Measurements from ENCODE around the gene LYST. TPM values are rescaled to one million over a fixed set of nuclear protein-coding genes. Genes with fewer than 3 reads are reported as not detected.

LYST gene
- total and polyA plus RNA-seq, 7 donors = 6.6 to 53.2 (median 21.9) TPM

DNA sequence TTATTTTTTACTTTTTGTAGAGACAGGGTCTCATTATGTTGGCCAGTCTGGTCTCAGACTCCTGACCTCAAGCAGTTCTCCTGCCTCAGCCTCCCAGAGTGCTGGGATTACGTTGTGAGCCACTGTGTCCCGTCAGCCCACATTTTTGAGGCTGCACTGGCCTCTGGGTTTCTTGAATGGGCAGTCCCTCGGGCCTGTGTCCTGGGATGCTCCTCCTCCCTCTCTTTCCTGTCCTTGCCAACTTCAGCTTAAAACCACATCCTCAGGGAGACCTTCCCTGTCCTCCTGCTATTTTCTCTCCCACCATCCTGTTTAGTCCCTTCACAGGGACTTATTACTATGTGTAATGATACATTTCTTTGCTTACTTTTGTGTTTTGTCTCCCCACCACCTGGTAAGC is 31.4 kb upstream of the LYST start:
- Histone ChIP-seq H3K27me3 (no peaks in the 10 kb centered on the region), H3K9me3 (no peaks in the 10 kb centered on the region), H3K4me1 (peaks cover 0 to 3% (median 0%) of the 10 kb centered on the region in 4 donors), H3K36me3 (no peaks in the 10 kb centered on the region), H3K4me3 (no peak overlapping the region), H3K27ac (no peak overlapping the region)
- TF ChIP-seq POLR2AphosphoS5 (IDR thresholded peaks at IDR 0.05) = no peak
- no peak for TF ChIP-seq POLR2A (IDR thresholded peaks at IDR 0.05)
- no peak for TF ChIP-seq CTCF (IDR thresholded peaks at IDR 0.05)
- TF ChIP-seq EP300 (IDR thresholded peaks at IDR 0.05) = no peak
- no peak for DNase-seq
- intact Hi-C loops (cut with DNase I) = no loop called here
- WGBS, 2 donors = 84 to 87% methylated on average over 3 of the region's 3 CpGs

- no peaks in the 10 kb centered on the region for H3K36me3 ChIP-seq
- no peak for TF ChIP-seq POLR2A (IDR thresholded peaks at IDR 0.05)
- TF ChIP-seq CTCF (IDR thresholded peaks at IDR 0.05) = no peak
- TF ChIP-seq EP300 (IDR thresholded peaks at IDR 0.05) = no peak
- H3K27ac ChIP-seq = no peak overlapping the region
- WGBS, 2 donors = 26 to 83% methylated on average over 2 of the region's 2 CpGs
- H3K4me1 ChIP-seq = no peaks in the 10 kb centered on the region
- no peak overlapping the region for H3K4me3 ChIP-seq
- no peak for DNase-seq
- H3K27me3 ChIP-seq = no peaks in the 10 kb centered on the region
- intact Hi-C loops (cut with DNase I) = no loop called here
- no peaks in the 10 kb centered on the region for H3K9me3 ChIP-seq
These were observed 27.1 kb upstream of the LYST start for GRCh38 chr1:235893840-235894239.

DNA sequence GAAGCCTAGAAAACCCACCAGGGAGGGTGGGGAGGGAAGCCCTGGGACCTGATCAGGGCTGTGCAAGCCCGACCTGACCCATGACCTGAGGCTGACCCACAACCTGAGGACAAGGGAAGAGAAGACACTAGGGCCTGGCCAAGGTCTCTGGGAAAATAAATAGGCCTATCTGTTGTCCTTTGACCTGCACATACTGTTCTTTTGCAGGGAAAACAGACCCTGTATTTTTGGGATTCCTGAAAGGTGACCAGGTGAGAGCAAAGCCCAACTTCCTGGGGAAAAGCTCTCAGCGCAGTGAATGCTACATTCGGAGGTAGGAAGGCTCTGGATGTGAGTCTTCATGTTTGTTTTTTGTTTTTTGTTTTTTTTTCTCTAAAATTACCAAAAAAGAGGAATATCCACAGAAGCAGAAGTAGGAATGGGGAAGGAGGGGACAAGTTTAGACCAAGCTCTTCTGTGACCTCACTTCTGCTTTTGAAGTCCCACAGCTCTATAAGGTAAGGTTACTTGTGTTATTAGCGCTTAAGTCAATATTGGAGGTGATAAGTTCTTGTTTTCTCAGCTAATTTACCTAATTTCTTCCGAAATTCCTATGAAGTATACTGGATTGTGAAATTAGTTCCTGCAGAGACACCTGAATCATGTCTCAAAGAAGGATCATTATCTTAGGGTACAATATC is 26.2 kb upstream of the LYST start:
- H3K27ac ChIP-seq = no peak overlapping the region
- no peaks in the 10 kb centered on the region for H3K9me3 ChIP-seq

GRCh38 chr1:235892202-235892601 is 25.5 kb upstream of the LYST start:
- intact Hi-C loops (cut with DNase I) = no loop called here
- H3K27ac ChIP-seq = no peak overlapping the region
- TF ChIP-seq EP300 (IDR thresholded peaks at IDR 0.05) = no peak
- TF ChIP-seq POLR2AphosphoS5 (IDR thresholded peaks at IDR 0.05) = no peak
- TF ChIP-seq CTCF (IDR thresholded peaks at IDR 0.05) = no peak

More for the DNA sequence above, 26.2 kb upstream of the LYST start:
- intact Hi-C loops (cut with DNase I) = no loop called here
- Histone ChIP-seq H3K4me3 (no peak overlapping the region), H3K27me3 (no peaks in the 10 kb centered on the region), H3K36me3 (no peaks in the 10 kb centered on the region), H3K4me1 (no peaks in the 10 kb centered on the region)
- DNase-seq = no peak
- WGBS, 2 donors = 72 to 86% methylated on average over 5 of the region's 5 CpGs
- TF ChIP-seq POLR2AphosphoS5 (IDR thresholded peaks at IDR 0.05) (no peak), POLR2A (IDR thresholded peaks at IDR 0.05) (no peak), EP300 (IDR thresholded peaks at IDR 0.05) (no peak), CTCF (IDR thresholded peaks at IDR 0.05) (no peak)

GRCh38 chr1:235888119-235888643 is 21.5 kb upstream of the LYST start:
- no peaks in the 10 kb centered on the region for H3K36me3 ChIP-seq
- H3K27me3 ChIP-seq = no peaks in the 10 kb centered on the region
- intact Hi-C loops (cut with DNase I) = no loop called here
- H3K4me1 ChIP-seq = peaks cover 0 to 7% (median 7%) of the 10 kb centered on the region in 4 donors
- H3K9me3 ChIP-seq = no peaks in the 10 kb centered on the region
- 70 to 84% methylated on average over 8 of the region's 8 CpGs for WGBS, 2 donors
- no peak overlapping the region for H3K27ac ChIP-seq
- no peak overlapping the region for H3K4me3 ChIP-seq
- no peak for DNase-seq
- TF ChIP-seq POLR2AphosphoS5 (IDR thresholded peaks at IDR 0.05) (no peak), CTCF (IDR thresholded peaks at IDR 0.05) (no peak), POLR2A (IDR thresholded peaks at IDR 0.05) (no peak), EP300 (IDR thresholded peaks at IDR 0.05) (no peak)

More at GRCh38 chr1:235892202-235892601, 25.5 kb upstream of the LYST start:
- H3K36me3 ChIP-seq = no peaks in the 10 kb centered on the region
- no peak overlapping the region for H3K4me3 ChIP-seq
- H3K27me3 ChIP-seq = no peaks in the 10 kb centered on the region
- no peaks in the 10 kb centered on the region for H3K4me1 ChIP-seq
- DNase-seq = no peak
- WGBS, 2 donors = 70 to 72% methylated on average over 6 of the region's 6 CpGs
- no peaks in the 10 kb centered on the region for H3K9me3 ChIP-seq

Data from sigmoid colon (tissue), 7 donors.